ENCODE data around the gene RNF111.

- TF ChIP-seq CTCF (IDR thresholded peaks at IDR 0.05 in 2 of 3, conservative IDR thresholded peaks at IDR 0.05 in 1 of 3; ENCODE audit: insufficient read depth in 2 of 3, low read depth in 1 of 3, low read length in 3 of 3) (no peak), CBX1 (IDR thresholded peaks at IDR 0.05; ENCODE audit: low read depth) (no peak)
Measured at GRCh38 chr15:58987036-58987435, 427 bp upstream of the RNF111 start.

Measured in K562 (cell line).